Vagina (tissue), 2 donors: Measurements from ENCODE around the gene ZNF529. TPM values are rescaled to one million over a fixed set of nuclear protein-coding genes. Genes with fewer than 3 reads are reported as not detected.

Experiments
- DNase-seq, 2 donors: peaks; one replicate each; pipeline ENCODE4 v3.0.0-alpha.2; 2017; ENCODE audit errors: extremely low spot score in 2 of 2
- H3K27ac ChIP-seq: fragments of 200-600 bp; sonication (generic); one replicate; pipeline ENCODE4 v1.5.1; 2019
- H3K27me3 ChIP-seq: fragments of 200-600 bp; sonication (generic); one replicate; pipeline ENCODE4 v1.5.1; 2019
- H3K36me3 ChIP-seq, 2 donors: fragments of 200-600 bp; sonication (generic); one replicate each; pipeline ENCODE4 v1.5.1; 2017 to 2019
- H3K4me1 ChIP-seq: fragments of 200-600 bp; sonication (generic); one replicate; pipeline ENCODE4 v1.5.1; 2019
- H3K4me3 ChIP-seq, 2 donors: fragments of 200-600 bp; sonication (generic); 1 replicate in 1 of 2; 2 replicates in 1 of 2; pipeline ENCODE4 v1.5.1; 2016 to 2019
- H3K9me3 ChIP-seq: fragments of 200-600 bp; sonication (generic); one replicate; pipeline ENCODE4 v1.5.1; 2019
- CTCF ChIP-seq, 3 experiments: fragments of 450-650 bp in 2 of 3; fragments of 200-600 bp in 1 of 3; sonication (generic) in 1 of 3; IDR thresholded peaks; one replicate each; pipeline ENCODE4 v1.5.1; 2017 to 2019; ENCODE audit warnings: antibody characterized with exemption in 3 of 3, mild to moderate bottlenecking in 2 of 3, moderate library complexity in 2 of 3
- POLR2A ChIP-seq, 2 donors: fragments of 450-650 bp; IDR thresholded peaks; one replicate each; pipeline ENCODE4 v1.6.1; 2017; ENCODE audit warnings: antibody characterized with exemption in 2 of 2, mild to moderate bottlenecking in 2 of 2, moderate library complexity in 2 of 2
- POLR2AphosphoS5 ChIP-seq, 2 donors: sonication (generic); formaldehyde crosslinking; IDR thresholded peaks; one replicate each; pipeline ENCODE4 v1.9.0; 2017; ENCODE audit warnings: antibody characterized with exemption in 2 of 2, mild to moderate bottlenecking in 2 of 2, low read depth in 1 of 2; ENCODE audit not compliant: insufficient read depth in 1 of 2
- intact Hi-C: fragments of 100-400 bp; cut with DNase I; formaldehyde crosslinking; loops from one replicate; pipeline ENCODE4 v1.15.1; 2023
- total RNA-seq: library from RNA; depleted of rRNA; stranded (reverse); fragments of >200 nt; gene quantifications from one replicate; pipeline ENCODE4 v1.2.3, GENCODE V29; 2016

The ZNF529 gene
- total RNA-seq, 1 donor from 2014 or later: 6.4 TPM

- no peak overlapping the region for H3K4me3 ChIP-seq
- H3K27ac ChIP-seq: no peak overlapping the region
- TF ChIP-seq POLR2AphosphoS5 (IDR thresholded peaks at IDR 0.05; ENCODE audit: insufficient read depth in 1 of 2, low read depth in 1 of 2) (no peak), POLR2A (IDR thresholded peaks at IDR 0.05) (no peak), CTCF (IDR thresholded peaks at IDR 0.05) (no peak)
- peaks cover 89% of the 10 kb centered on the region for H3K9me3 ChIP-seq
- intact Hi-C loops: no loop called here
- peaks cover 10 to 76% of the 10 kb centered on the region in 2 donors for H3K36me3 ChIP-seq
- DNase-seq: no peak
- no peaks in the 10 kb centered on the region for H3K4me1 ChIP-seq
- no peaks in the 10 kb centered on the region for H3K27me3 ChIP-seq
Observed at GRCh38 chr19:36514012-36514612, 59.0 kb downstream of the ZNF529 start.

GRCh38 chr19:36508325-36508724, 64.8 kb downstream of the ZNF529 start:
- H3K9me3 ChIP-seq: peaks cover 69% of the 10 kb centered on the region
- intact Hi-C loops: no loop called here

GRCh38 chr19:36501973-36502372, 71.1 kb downstream of the ZNF529 start:
- Histone ChIP-seq H3K36me3 (no peaks in the 10 kb centered on the region), H3K4me1 (no peaks in the 10 kb centered on the region), H3K9me3 (peaks cover 33% of the 10 kb centered on the region), H3K4me3 (no peak overlapping the region), H3K27me3 (no peaks in the 10 kb centered on the region), H3K27ac (no peak overlapping the region)
- intact Hi-C loops: no loop called here
- no peak for DNase-seq
- TF ChIP-seq POLR2AphosphoS5 (IDR thresholded peaks at IDR 0.05; ENCODE audit: insufficient read depth in 1 of 2, low read depth in 1 of 2): no peak
- TF ChIP-seq CTCF (IDR thresholded peaks at IDR 0.05): no peak
- no peak for TF ChIP-seq POLR2A (IDR thresholded peaks at IDR 0.05)

More at GRCh38 chr19:36508325-36508724, 64.8 kb downstream of the ZNF529 start:
- no peak for DNase-seq
- Histone ChIP-seq H3K27me3 (no peaks in the 10 kb centered on the region), H3K4me3 (no peak overlapping the region), H3K4me1 (no peaks in the 10 kb centered on the region), H3K27ac (no peak overlapping the region), H3K36me3 (peaks cover 0 to 18% of the 10 kb centered on the region in 2 donors)
- TF ChIP-seq POLR2A (IDR thresholded peaks at IDR 0.05): no peak
- TF ChIP-seq POLR2AphosphoS5 (IDR thresholded peaks at IDR 0.05; ENCODE audit: insufficient read depth in 1 of 2, low read depth in 1 of 2): no peak
- TF ChIP-seq CTCF (IDR thresholded peaks at IDR 0.05): no peak

- Histone ChIP-seq H3K36me3 (no peaks in the 10 kb centered on the region), H3K4me1 (no peaks in the 10 kb centered on the region), H3K27me3 (no peaks in the 10 kb centered on the region), H3K9me3 (peaks cover 17% of the 10 kb centered on the region), H3K27ac (no peak overlapping the region), H3K4me3 (no peak overlapping the region)
- no peak for TF ChIP-seq POLR2AphosphoS5 (IDR thresholded peaks at IDR 0.05; ENCODE audit: insufficient read depth in 1 of 2, low read depth in 1 of 2)
- no peak for TF ChIP-seq POLR2A (IDR thresholded peaks at IDR 0.05)
- TF ChIP-seq CTCF (IDR thresholded peaks at IDR 0.05): no peak
- intact Hi-C loops: no loop called here
- DNase-seq: no peak
Observed at GRCh38 chr19:36497001-36497400, 76.1 kb downstream of the ZNF529 start.

Other genes with a start within 250 kb of the ZNF529 start
- 4.2 TPM for gene ZFP14, start 194.1 kb downstream of the ZNF529 start, total RNA-seq
- 4.7 TPM for gene ZFP82, start 154.6 kb downstream of the ZNF529 start, total RNA-seq
- 11.3 TPM for gene ZNF566, start 83.7 kb downstream of the ZNF529 start, total RNA-seq
- gene ZNF260, start 45.0 kb downstream of the ZNF529 start, total RNA-seq: 6.4 TPM
- 3.7 TPM for gene ZNF382, start 32.0 kb upstream of the ZNF529 start, total RNA-seq
- 8.8 TPM for gene ZNF461, start 93.5 kb upstream of the ZNF529 start, total RNA-seq
- 8.3 TPM for gene ZNF567, start 114.3 kb upstream of the ZNF529 start, total RNA-seq
- gene ZNF850, start 199.5 kb upstream of the ZNF529 start, total RNA-seq: 2.2 TPM